DOHH2 (cell line): ENCODE measurements around the gene CAMSAP2.

Experiments used
- EZH2phosphoT487 ChIP-seq: fragments of 200-600 bp; sonication (generic); IDR thresholded peaks from 2 replicates; pipeline ENCODE4 v1.6.1; 2017; ENCODE audit warnings: borderline replicate concordance, mild to moderate bottlenecking, antibody characterized with exemption, low read length, moderate library complexity, mixed read lengths
- TF ChIP-seq, protein P1 (sequence below): fragments of 200-600 bp; sonication (generic); IDR thresholded peaks from one replicate; pipeline ENCODE4 v1.5.1; 2014; ENCODE audit warnings: antibody characterized with exemption, mild to moderate bottlenecking, low read depth, low read length; ENCODE audit not compliant: poor library complexity, severe bottlenecking

GRCh38 chr1:200846398-200846797 lies 107.7 kb downstream of the CAMSAP2 start:
- TF ChIP-seq, protein P1, sequence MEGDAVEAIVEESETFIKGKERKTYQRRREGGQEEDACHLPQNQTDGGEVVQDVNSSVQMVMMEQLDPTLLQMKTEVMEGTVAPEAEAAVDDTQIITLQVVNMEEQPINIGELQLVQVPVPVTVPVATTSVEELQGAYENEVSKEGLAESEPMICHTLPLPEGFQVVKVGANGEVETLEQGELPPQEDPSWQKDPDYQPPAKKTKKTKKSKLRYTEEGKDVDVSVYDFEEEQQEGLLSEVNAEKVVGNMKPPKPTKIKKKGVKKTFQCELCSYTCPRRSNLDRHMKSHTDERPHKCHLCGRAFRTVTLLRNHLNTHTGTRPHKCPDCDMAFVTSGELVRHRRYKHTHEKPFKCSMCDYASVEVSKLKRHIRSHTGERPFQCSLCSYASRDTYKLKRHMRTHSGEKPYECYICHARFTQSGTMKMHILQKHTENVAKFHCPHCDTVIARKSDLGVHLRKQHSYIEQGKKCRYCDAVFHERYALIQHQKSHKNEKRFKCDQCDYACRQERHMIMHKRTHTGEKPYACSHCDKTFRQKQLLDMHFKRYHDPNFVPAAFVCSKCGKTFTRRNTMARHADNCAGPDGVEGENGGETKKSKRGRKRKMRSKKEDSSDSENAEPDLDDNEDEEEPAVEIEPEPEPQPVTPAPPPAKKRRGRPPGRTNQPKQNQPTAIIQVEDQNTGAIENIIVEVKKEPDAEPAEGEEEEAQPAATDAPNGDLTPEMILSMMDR: no peak
- TF ChIP-seq EZH2phosphoT487: no peak
